ENCODE measurements around the gene GNA14.
"Not testable (repeated sequence)": the region's sequence is repeated elsewhere in the genome, so short reads cannot be mapped to it uniquely, and the experiment has no call there.

GNA14 gene

DNA sequence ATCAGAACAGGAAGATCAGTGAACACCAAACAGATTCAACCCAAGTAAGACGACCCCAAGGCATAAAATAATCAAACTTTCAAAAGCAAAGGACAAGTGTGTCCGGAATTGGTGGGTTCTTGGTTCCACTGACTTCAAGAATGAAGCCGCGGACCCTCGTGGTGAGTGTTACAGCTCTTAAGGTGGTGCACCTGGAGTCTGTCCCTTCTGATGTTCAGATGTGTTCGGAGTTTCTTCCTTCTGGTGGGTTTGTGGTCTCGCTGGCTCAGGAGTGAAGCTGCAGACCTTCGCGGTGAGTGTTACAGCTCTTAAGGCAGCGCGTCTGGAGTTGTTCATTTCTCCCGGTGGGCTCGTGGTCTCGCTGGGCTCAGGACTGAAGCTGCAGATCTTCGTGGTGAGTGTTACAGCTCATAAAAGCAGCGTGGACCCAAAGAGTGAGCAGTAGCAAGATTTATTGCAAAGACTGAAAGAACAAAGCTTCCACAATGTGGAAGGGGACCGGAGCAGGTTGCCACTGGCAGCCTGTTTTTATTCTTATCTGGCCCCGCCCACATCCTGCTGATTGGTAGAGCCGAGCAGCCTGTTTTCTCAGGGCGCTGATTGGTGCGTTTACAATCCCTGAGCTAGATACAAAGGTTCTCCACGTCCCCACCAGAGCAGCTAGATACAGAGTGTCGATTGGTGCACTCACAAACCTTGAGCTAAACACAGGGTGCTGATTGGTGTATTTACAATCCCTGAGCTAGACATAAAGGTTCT, 158.5 kb downstream of the GNA14 start:
- not testable (repeated sequence) for DNase-seq (ENCODE audit: low spot score)

DNA sequence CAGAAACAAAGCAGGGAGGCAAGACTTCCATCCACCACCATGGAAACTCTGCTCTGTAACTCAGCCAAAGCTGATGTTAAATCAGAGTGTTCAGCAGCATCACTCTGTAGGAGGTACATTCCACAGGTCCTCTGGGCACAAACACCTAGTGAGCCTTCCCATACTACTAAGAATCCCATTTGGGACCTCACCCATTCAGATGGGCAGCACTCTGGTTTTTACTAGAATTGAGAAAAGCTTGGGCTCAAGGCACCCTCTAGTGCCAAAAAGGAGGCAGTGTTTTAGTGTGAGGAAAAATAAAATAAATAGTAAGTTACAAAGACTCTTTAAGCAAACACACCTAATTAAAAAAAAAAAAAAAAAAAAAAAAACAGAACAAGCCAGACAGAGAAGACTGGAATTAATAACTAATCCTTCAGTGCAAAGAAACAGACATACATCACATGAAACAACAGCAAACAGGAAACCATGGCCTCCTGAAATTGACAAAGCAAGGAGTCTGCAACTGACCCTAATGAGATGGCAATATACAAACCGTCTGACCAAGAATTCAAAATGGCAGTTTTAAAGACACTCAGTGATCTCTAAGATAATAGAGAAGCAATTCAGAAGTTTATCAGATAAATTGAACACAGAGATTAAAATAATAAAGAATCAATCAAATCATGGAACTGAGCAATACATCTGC, 159.5 kb downstream of the GNA14 start:
- DNase-seq (ENCODE audit: low spot score), result peak; percentile 55

DNA sequence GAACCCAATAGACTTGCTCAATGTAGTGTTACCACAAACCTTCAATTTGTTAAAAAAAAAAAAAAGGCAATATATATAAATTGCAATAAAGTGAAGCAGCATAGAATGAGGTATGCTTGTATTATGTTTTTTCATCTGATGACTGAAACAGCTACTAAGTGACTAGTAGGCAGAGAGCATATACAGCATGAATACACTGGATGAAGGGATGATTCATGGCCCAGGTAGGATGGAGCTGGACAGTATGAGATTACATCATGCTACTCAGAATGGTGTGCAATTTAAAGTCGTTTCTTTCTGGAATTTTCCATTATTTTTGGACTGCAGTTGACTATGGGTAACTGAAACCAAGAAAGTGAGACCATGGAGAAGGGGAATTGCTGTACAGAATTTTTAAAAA, 161.2 kb downstream of the GNA14 start:
- no peak for DNase-seq (ENCODE audit: low spot score)

DNA sequence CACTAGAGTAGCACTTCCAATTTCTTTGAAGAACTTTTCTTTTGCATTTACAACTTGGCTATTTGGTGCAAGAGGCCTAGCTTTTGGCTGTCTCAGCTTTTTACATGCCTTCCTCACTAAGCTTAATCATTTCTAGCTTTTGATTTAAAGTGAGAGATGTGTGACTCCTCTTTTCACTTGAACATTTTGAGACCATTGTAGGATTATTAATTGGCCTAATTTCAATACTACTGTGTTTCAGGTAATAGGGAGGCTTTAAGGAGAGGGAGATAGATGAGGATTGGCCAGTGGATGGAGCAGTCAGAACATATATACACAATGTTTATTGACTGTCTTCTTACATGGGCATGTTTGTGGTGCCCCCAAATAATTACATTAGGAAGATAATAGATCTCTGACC, 161.7 kb downstream of the GNA14 start:
- no peak for DNase-seq (ENCODE audit: low spot score)

DNA sequence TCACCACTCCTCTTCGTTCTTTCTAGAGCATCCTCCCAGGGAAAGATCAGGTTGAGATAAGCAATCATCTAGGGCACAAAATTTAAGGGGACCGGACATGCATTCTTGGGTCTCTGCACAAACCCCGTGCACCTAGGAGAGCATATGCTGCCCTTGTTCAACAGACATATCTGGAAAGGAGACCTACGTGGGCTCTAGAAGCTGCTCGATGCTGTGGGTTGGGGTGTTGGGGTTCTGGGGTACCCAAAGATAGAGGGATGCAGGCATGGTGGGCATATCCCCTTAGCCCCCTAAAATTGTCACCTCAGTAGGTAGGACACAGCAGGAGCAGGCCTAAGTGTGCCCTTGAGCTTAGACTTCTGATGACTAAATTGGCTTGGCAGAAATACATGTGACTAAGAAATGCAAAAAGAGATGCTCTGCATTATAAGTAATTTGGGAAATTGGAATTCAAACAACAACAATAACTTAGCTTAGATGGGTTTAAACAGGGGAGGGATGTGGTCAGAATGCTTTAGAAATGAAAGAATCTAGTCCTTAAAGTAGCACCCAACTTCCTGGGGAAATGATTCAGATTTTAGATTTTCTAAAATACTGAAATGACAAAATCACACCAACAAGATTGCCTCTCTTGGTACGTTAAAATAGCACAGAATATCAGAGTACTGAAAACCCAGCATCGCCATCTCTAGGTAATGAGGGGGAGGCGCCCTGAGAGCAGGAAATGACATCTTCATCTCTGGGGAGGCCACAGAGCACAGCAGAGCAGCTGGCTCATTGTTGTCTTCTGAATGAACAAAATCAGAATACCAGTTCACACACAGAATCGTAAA, 172.3 kb downstream of the GNA14 start:
- DNase-seq (ENCODE audit: low spot score), result peak; percentile 70

DNA sequence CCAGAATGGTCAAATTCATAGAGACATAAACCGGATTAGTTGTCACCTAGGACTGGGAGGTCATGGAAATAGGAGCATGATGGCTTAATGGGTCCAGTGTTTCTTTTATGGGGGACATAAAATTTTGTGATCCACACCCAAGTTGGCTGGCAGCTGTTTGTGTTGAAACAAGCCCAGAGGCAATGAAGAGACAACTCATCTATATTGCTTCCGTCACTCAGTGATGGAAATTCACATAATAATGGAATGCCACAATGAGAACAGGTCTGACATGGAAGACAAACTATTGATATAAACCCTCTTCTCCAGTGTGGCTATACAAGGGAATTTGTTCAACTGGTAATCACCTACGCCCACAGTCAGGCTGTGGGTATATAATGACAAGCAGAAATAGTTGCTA, 173.2 kb downstream of the GNA14 start:
- DNase-seq (ENCODE audit: low spot score), result no peak

DNA sequence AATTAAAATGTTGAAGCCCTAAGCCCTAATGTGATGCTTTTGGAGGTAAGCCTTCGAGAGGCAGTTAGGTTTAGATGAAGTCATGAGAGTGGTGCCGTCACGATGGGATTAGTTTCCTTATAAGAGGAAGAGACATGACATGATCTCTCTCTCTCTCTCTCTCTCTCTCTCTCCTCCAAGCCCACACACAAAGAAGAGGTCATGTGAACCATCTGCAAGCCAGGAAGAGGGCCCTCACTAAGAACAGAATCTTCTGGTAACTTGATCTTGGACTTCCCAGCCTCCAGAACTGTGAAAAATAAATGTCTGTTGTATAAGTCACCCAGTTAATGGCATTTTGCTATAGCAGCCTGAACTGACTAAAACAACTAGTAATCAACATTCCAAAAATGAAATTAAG, 175.5 kb downstream of the GNA14 start:
- no peak for DNase-seq (ENCODE audit: low spot score)

DNA sequence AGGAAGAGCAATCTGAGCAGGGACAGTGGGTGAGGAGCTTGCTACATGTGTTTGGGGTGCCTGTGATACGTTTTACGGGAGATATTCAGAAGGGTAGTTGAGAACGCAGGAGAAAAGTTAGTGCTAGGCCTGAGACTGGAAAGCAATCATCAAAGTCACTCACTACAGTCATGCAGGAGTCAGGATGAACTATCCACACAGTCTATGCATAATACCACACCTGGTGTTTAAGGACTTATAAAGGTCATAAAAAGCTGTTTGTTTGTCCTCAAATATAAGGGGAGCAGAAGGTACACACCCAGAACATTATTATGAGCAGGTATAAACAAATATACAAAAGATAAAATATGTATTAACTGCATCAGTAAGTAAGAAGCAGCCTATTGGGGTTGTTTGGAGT, 176.6 kb downstream of the GNA14 start:
- no peak for DNase-seq (ENCODE audit: low spot score)

DNA sequence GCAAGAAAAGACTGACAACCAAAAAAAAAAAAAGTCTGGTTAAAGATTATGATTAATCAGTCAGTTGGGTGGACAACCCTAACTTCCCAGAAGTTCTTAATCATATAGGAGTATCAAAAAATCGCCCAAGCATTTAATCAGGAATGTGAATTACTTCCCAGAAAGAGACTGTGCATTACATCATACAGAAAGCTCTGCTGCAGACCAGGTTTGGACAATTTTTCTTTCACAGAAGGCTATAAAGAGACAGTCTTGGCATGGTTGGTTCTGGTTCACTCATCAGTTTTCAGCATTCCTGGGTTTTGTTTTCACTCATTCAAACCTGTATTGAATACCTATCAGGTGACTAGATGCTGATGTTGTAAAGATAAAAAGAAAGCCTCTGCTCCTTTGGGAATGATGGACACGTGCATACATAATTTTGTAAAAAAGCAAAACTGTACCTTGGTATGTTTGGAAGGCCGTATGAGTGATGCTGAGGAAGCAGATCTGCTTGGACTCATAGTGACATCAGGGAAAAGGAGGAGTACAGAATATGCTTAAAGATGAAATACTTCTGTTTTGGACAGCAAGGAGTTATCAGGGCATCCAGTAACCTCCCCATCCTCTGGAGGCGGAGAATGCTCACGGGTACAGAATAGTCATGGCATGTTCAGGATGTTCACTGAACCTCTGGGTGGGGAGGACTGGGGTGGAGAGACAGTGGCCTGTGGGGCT, 178.4 kb downstream of the GNA14 start:
- peak; percentile 59 for DNase-seq (ENCODE audit: low spot score)

DNA sequence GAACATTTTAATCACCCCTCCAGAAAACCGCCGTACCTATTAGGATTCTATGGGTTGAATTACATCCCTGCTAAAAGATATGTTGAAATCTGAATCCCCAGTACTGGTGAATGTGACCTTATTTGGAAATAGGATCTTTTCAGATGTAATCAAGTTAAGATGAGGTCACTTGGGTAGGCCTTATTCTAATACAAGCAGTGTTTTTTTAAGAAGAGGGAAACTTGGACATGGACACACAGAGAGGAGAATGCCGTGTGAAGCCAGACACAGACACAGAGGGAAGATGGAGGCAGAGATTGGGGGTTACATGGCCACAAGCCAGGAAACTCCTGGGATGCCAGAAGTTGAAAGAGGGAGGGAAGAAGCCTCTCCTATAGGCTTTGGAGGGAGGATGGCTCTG, 183.5 kb downstream of the GNA14 start:
- no peak for DNase-seq (ENCODE audit: low spot score)

DNA sequence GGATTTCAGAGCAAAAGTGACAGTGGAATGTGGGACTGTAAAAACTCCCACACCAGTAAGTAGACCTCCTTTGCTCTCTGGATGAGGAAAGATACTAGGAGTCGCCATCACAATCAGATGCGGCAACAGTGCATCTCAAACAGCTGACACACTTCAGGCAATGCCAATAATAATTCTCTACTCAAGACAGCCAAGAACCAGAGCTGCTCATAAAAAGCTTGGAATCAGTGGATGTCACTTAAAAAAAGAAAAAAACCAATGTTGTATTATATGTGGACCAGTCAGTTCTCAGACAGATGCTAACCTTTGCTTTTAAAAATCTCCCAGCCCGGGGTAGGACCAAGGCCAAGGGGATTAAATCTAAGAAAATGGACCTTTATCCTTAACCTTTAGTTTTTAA, 185.0 kb downstream of the GNA14 start:
- no peak for DNase-seq (ENCODE audit: low spot score)

DNA sequence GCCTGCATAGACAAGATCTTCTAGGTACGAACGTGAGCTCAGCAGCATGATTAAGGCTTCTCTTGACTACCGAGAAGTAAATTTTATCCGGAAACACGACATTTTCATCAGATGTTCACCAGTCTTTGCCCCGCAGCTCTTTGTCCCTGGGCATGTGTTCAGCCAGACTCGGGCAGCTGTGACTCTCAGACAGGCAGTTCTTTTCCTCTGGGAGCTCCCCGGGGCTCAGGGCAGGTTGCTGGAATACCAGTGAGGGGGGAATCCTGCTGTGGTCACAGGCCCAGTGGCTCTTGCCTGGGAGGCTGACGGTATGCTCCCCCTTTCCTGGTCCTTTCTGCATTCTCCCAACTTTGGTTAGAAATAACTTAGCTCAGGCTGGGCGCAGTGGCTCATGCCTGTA, 186.1 kb downstream of the GNA14 start:
- no peak for DNase-seq (ENCODE audit: low spot score)

DNA sequence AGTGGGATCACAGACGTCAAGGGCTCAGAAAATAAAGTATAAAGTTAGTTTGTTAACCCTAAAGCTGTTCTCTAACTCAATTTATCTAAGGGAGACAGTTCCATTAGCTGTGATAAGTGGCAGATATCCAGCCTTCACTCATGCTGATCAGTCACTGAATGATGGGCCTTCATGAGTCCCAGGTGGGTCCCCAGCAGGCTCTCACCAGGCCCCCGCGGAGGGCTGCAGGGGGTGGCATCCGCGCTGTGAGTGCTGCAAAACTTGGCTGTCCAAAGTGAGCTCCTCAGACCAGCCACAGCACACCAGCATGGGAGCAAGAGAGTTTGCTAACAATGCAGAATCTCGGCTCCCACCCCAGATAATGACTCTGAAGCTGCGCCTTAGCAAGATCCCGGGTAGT, 187.2 kb downstream of the GNA14 start:
- no peak for DNase-seq (ENCODE audit: low spot score)

DNA sequence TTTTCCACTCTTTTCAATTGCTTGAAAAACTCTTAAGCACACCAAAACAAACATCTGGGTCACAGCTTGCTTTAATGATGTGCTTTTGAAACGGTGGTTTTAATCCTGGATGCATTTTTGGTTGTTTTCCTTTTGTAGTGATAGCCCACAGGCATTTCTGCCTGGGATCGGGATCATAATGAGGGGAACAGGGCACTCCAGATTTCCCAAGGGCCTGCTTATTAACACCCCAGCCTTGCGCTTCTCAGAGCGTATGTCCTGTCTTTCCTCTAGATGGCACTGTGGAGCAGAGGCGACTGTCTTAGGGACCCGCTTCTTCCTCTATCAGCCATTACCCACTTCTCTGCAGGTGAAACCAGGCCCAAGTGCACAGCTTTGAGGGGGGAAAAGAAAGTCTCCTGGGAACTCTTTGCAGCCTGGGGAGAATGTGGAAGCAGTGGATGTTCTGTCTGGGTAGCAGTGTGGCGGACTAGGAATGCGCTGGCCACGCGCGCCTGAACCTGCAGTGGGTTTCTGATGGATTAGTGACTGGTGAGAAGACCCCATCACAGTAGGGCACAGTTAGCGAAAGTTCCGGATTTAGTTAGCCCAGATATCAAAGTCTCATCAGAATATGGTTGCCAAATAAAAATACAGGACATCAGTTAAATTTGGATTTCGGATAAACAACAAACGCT, 190.1 kb downstream of the GNA14 start:
- peak; percentile 86 for DNase-seq (ENCODE audit: low spot score)

DNA sequence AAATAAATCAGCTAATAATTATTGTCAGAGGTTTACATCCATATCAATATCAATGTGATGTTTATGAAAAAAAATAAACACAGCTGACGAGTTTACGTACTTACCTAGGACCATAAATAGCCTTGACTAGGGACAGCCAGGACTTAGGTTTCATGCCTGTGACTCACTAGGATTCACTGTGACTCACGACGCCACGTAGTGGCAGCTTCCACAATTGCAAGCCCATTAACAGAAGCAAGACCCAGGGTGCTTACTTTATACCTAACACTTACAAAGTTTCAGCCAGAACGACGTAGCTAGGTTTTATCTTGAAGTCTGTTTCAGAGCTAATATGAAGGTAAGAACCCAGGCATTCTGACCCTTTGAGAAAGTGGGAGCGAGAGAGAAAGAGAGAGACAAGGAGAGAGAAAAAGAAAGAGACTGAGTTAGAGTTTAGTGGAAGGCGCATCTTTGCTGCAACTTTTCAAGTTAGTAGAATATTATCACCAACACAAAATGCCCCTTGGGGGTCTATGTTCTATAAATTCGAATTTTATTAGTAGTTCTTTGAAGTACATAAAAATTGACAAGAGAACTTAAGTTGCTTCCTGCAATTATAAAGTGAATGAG, 191.2 kb downstream of the GNA14 start:
- peak; percentile 88 for DNase-seq (ENCODE audit: low spot score)

DNA sequence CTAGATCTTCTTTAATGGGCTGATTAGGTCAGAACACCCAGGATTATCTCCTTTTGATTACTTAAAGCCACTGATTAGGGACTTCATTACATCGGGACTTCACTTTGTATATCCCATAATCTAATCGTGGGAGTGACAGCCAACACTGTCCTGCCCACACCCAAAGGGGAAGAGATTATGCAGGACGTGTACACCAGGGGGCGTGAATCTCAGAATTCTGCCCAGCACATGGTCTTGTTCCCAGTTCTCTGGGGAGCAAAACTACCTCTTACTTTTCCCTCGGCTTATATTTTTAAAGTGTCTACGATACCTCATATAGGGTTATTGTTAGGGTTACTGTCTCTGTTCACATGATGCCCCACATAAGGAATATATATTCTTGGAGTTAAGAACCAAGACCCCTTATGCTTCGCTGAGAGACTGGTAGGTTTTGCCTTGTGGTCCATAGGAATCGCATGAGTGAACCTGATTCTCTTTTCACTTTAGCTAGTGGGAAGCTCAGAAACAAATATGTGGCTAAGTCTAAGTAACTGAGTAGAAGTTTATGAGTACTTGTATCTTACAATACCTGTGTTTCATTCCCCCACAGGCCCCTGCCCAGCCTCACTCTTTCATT, 192.7 kb downstream of the GNA14 start:
- no peak for DNase-seq (ENCODE audit: low spot score)

DNA sequence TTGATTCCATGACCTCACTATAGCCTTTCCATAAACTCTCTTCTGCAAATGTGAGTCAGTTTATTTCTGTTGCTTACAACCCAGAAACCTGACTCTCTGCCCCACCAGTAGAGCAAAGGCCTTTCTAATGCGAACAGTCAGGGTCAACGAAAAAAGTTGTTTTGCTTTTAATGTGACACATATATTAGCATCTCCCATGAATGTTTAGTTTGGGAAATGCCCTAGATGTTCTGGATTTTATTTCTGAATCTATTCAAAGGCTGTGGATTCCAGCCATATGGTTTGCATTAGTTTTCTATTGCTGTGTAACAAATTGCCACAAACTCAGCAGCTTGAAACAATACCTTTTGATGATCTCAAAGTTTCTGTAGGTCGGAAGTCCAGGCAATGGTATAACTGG, 193.5 kb downstream of the GNA14 start:
- no peak for DNase-seq (ENCODE audit: low spot score)

DNA sequence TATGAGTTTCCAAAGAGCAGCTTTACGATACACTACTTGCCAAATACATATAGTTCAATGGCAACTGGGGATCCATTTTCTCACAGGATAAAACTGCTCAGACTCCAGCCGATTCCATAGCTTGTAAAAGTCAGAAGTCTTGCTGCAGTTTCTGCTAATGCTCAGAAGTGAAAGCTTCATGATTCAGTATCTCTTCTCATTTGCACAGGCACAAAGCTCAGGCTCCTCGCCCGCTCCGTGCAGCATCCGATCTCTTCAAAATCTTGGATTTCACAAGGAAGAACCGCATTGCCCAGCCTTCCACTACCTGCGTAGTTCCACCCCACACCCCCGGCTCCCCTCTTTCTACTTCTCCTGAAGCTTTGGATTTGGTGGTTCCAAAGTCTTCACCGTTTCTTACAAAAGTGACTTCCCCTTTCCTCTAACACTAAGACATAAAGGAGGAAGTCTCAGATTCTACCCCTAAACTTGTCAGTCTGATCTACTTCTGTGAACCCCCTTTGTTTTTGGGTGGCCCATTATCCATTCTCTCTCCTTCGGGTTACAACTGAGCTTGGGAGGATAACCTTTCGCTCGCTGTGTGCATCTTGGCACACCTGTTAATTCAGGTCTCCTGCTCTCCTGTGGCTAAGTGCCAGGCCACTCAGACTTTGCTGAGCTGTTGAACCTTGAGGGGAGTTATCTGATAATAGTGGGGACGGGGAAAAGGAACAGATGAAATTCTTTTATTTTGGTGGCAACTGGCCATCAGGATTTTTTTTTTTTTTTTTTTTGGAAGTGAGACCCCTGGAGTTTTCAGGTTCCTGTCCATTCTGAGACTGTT, 194.1 kb downstream of the GNA14 start:
- no peak for DNase-seq (ENCODE audit: low spot score)

DNA sequence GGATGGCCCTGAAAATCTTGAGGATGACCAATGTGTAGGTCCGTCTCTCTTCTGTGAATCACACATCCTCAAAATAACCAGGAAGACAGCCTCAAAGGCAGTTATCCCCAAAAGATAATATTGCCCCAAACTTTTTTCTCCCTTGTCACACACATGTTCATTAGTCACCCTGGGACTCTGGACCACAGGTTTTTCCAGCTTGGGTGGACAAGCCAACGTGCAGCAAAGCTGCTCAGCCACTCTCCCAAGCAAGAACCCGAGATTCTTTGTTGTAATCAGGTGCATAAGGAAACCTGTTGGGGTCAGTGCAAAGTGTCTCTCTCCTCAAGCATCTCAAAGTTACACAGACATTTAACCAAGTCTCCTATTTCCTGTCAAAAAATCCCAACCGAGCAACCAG, 196.6 kb downstream of the GNA14 start:
- no peak for DNase-seq (ENCODE audit: low spot score)

DNA sequence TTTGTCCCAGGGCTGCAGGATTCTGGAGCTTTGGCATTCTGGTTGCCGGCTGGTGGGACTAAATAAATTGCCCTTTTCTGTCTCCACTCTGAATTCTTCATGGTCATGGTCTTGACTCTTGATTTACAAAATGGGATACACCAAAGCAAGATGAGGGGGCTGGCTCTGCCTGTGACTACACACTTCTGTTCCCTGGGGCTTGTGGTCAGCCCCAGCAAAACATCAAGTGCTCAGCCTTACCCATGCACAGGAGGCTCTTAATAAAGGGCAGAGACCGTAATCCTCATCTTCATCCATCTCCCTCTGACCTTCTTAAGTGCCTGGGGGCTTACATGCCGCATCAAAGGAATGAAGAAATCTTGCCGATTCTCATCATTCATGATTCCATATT, 198.0 kb downstream of the GNA14 start:
- DNase-seq (ENCODE audit: low spot score), result no peak

All from GM03348 (cell line).